Esophagus (tissue), 2 donors: ENCODE results near the gene CLPTM1. TPM values are rescaled to one million over a fixed set of nuclear protein-coding genes. Genes with fewer than 3 reads are reported as not detected.

Experiments used
- H3K27ac ChIP-seq, 2 donors: one replicate each; pipeline ENCODE4 v1.5.1; 2013; ENCODE audit warnings: low read depth in 2 of 2, mild to moderate bottlenecking in 2 of 2, inconsistent platforms in 1 of 2, low read length in 1 of 2, moderate library complexity in 1 of 2
- H3K27me3 ChIP-seq, 2 donors: one replicate each; pipeline ENCODE4 v1.6.1; 2013; ENCODE audit warnings: low read length in 2 of 2, control low read depth in 1 of 2, mild to moderate bottlenecking in 1 of 2; ENCODE audit not compliant: insufficient read depth in 2 of 2, control insufficient read depth in 1 of 2
- H3K36me3 ChIP-seq, 2 donors: one replicate each; pipeline ENCODE4 v1.6.1; 2013; ENCODE audit warnings: low read length in 1 of 2; ENCODE audit not compliant: control insufficient read depth in 2 of 2, insufficient read depth in 2 of 2
- H3K4me1 ChIP-seq, 2 donors: one replicate each; pipeline ENCODE4 v1.6.1; 2013; ENCODE audit warnings: low read length in 1 of 2; ENCODE audit not compliant: control insufficient read depth in 2 of 2, insufficient read depth in 2 of 2
- H3K4me3 ChIP-seq, 2 donors: one replicate each; pipeline ENCODE4 v1.5.1; 2013; ENCODE audit warnings: low read length in 2 of 2, mild to moderate bottlenecking in 2 of 2, low read depth in 1 of 2, moderate library complexity in 1 of 2
- H3K9me3 ChIP-seq, 2 donors: one replicate each; pipeline ENCODE4 v1.6.1; 2013; ENCODE audit warnings: mild to moderate bottlenecking in 2 of 2, low read depth in 1 of 2, low read length in 1 of 2, moderate library complexity in 1 of 2; ENCODE audit not compliant: control insufficient read depth in 2 of 2, insufficient read depth in 1 of 2
- WGBS, 2 donors: extraction: QIAGEN DNeasy Blood & Tissue Kit; methylation state at CpG; one replicate each; pipeline ENCODE4 v1.1.7; 2013; 5-methylcytosine and 5-hydroxymethylcytosine counted together
- polyA plus RNA-seq, 2 donors: library from polyadenylated mRNA; stranded (reverse); fragments of 200-250 nt; gene quantifications; one replicate each; pipeline ENCODE4 v1.2.3, GENCODE V29; 2013
- donor health status: healthy with polysubstance abuse.
- donor health status: Bipolar disorder and iron deficiency.

The CLPTM1 gene
- polyA plus RNA-seq, 2 donors: 56.0 to 61.9 TPM

DNA sequence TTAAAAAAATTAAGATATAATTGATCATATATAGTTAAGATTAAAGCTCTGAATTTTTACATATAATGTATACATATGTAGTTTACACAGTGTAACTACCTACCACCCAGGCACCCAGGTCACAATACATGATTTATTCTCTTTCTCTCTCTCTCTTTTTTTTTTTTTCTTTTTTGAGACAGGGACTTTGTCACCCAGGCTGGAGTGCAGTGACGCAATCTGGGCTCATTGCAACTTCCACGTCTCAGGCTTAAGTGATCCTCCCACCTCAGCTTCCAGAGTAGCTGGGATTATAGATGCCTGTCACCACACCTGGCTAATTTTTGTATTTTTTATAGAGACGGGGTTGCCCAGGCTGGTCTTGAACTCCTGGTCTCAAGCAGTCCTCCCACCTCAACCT, 64.9 kb downstream of the CLPTM1 start:
- Histone ChIP-seq H3K4me3 (no peak overlapping the region), H3K9me3 (no peaks in the 10 kb centered on the region), H3K36me3 (peaks cover 0 to 3% of the 10 kb centered on the region in 2 donors), H3K27ac (no peak overlapping the region), H3K4me1 (no peaks in the 10 kb centered on the region), H3K27me3 (no peaks in the 10 kb centered on the region)
- 86 to 87% methylated on average over 3 of the region's 3 CpGs for WGBS, 2 donors

DNA sequence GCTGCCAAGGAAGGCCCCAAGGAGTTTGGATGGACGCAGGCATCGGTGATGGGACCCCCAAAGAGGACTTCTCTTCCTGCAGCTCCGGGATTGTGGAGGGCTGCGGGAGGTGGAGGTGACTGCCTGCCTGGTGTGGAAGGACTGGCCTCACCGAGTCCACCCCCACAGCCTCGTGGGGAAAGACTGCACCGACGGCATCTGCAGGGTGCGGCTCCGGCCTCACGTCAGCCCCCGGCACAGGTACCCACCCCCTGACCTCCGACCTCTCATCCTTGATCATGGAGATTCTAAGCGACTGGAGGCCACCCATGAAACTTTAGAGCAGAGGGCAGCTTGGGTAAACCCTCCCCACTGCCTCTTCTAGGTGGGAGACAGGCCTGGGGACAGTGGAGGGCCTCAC, 66.8 kb downstream of the CLPTM1 start:
- WGBS, 2 donors: 86 to 87% methylated on average over 14 of the region's 14 CpGs

DNA sequence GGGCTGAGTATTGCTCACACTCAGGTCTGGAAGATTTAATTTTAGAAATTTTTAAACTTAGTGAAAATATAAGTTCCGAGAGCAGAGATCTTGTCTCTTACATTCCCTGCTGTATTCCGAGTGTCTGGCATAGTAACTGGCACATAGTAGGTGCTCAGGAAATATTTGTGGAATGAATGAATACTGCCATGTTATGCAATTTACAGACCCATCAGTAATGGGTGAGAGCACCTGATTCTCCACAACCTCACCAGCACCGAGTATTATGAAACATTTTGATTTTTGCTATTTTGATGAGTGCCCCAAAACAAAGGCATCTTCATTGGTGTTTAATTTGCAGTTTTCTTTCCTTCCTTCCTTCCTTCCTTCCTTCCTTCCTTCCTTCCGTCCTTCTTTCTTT, 67.9 kb downstream of the CLPTM1 start:
- Histone ChIP-seq H3K9me3 (no peaks in the 10 kb centered on the region), H3K4me3 (no peak overlapping the region), H3K27ac (no peak overlapping the region), H3K36me3 (peaks cover 0 to 8% of the 10 kb centered on the region in 2 donors), H3K27me3 (no peaks in the 10 kb centered on the region), H3K4me1 (no peaks in the 10 kb centered on the region)
- WGBS, 2 donors: 90 to 93% methylated on average over 4 of the region's 4 CpGs

More for the DNA sequence above, 66.8 kb downstream of the CLPTM1 start:
- no peaks in the 10 kb centered on the region for H3K9me3 ChIP-seq
- H3K27ac ChIP-seq: no peak overlapping the region
- no peaks in the 10 kb centered on the region for H3K27me3 ChIP-seq
- H3K4me1 ChIP-seq: no peaks in the 10 kb centered on the region
- H3K36me3 ChIP-seq: peaks cover 0 to 8% of the 10 kb centered on the region in 2 donors
- H3K4me3 ChIP-seq: no peak overlapping the region

DNA sequence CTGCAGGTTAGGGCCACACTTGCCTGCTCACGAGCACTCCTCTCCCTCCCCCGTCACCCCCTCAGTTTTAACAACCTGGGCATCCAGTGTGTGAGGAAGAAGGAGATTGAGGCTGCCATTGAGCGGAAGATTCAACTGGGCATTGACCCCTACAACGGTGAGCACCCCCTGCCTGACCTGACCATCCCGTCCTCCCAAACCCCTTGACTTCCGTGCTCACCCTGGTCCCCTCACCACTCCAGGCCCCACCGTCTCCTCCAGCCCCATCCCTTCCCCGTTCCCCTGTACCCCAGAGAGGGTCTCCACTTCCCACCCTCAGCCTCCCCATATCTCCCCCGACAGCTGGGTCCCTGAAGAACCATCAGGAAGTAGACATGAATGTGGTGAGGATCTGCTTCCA, 70.1 kb downstream of the CLPTM1 start:
- no peaks in the 10 kb centered on the region for H3K27me3 ChIP-seq
- H3K4me1 ChIP-seq: no peaks in the 10 kb centered on the region
- no peak overlapping the region for H3K4me3 ChIP-seq
- H3K27ac ChIP-seq: no peak overlapping the region
- H3K9me3 ChIP-seq: no peaks in the 10 kb centered on the region
- peaks cover 0 to 10% of the 10 kb centered on the region in 2 donors for H3K36me3 ChIP-seq
- WGBS, 2 donors: 95% methylated on average over 8 to 9 of the region's 9 CpGs

DNA sequence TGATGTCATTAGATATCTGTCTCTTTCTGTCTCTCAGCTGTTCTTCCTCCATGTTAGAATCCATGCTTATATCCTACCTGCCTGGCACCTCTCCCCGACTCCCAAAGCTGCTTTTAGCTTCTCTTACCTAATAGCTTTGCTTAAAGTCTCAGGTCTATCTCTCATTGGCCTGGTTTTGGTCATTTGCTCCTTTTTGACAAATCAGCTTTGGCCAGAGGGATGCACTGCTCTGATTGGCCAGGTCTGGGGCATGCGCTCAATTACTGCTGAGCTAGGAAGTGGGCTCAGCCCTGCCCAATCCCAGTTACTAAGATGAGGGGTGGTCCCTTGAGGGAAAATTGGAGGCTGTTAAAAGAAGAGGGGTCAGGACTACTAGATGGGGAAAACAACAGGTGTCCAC, 72.2 kb downstream of the CLPTM1 start:
- H3K9me3 ChIP-seq: no peaks in the 10 kb centered on the region
- H3K4me1 ChIP-seq: no peaks in the 10 kb centered on the region
- no peak overlapping the region for H3K27ac ChIP-seq
- peaks cover 3 to 8% of the 10 kb centered on the region in 2 donors for H3K36me3 ChIP-seq
- 96% methylated on average over 2 of the region's 2 CpGs for WGBS, 2 donors
- H3K4me3 ChIP-seq: no peak overlapping the region
- H3K27me3 ChIP-seq: no peaks in the 10 kb centered on the region

DNA sequence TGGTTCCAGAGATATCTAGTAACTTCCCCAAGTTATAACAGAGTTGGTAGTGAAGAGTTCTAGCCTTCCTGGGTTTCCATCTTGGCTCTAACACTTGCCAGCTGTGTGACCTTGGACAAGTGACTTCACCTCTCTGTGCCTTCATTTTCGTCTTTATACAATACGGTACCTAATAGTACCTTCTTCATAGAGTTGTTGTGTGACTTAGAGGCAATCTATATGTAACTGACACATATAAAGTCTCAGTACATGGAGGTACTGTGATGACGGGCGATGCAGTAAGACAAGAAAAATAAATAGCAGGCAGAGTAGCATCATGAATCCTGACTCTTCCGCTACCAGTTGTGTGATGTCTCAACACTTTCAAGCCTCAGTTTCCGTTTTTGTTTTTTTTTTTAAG, 75.6 kb downstream of the CLPTM1 start:
- 94 to 95% methylated on average over 6 of the region's 6 CpGs for WGBS, 2 donors
- no peaks in the 10 kb centered on the region for H3K4me1 ChIP-seq
- H3K36me3 ChIP-seq: peaks cover 3 to 6% of the 10 kb centered on the region in 2 donors
- H3K4me3 ChIP-seq: no peak overlapping the region
- no peaks in the 10 kb centered on the region for H3K27me3 ChIP-seq
- H3K9me3 ChIP-seq: no peaks in the 10 kb centered on the region
- H3K27ac ChIP-seq: no peak overlapping the region

DNA sequence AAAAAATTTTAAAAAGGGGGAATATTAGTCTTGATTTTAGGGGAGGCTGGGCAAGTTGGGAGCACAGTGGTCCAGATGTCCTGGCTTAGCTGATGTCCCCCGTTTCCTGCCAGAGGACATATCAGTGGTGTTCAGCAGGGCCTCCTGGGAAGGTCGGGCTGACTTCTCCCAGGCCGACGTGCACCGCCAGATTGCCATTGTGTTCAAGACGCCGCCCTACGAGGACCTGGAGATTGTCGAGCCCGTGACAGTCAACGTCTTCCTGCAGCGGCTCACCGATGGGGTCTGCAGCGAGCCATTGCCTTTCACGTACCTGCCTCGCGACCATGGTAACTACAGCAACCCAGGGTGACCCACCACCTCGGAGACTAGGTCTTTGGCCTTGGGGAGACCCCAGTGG, 77.2 kb downstream of the CLPTM1 start:
- 88 to 90% methylated on average over 18 of the region's 18 CpGs for WGBS, 2 donors

DNA sequence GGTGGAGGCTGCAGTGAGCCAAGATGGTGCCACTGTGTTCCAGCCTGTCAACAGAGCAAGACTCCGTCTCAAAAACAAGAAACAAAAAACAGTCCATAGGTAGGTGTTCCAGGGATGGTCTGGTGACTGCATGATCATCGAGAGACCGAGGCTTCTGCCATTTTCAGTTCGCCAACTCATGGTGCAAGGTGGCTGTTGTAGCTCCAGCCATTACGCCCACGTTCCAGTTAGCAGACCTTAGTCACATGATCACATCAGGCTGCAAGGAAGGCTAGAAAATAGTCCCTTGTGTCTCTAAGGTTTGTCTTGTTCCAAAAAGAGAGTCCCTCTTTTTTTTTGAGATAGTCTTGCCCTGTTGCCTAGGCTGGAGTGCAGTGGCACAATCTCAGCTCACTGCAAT, 80.6 kb downstream of the CLPTM1 start:
- no peaks in the 10 kb centered on the region for H3K27me3 ChIP-seq
- no peaks in the 10 kb centered on the region for H3K9me3 ChIP-seq
- H3K36me3 ChIP-seq: peaks cover 4 to 8% of the 10 kb centered on the region in 2 donors
- H3K27ac ChIP-seq: no peak overlapping the region
- 96 to 97% methylated on average over 6 of the region's 6 CpGs for WGBS, 2 donors
- peaks cover 9 to 13% of the 10 kb centered on the region in 2 donors for H3K4me1 ChIP-seq
- no peak overlapping the region for H3K4me3 ChIP-seq

More for the DNA sequence above, 77.2 kb downstream of the CLPTM1 start:
- Histone ChIP-seq H3K27me3 (no peaks in the 10 kb centered on the region), H3K4me1 (no peaks in the 10 kb centered on the region), H3K4me3 (no peak overlapping the region), H3K27ac (no peak overlapping the region), H3K36me3 (peaks cover 3 to 6% of the 10 kb centered on the region in 2 donors), H3K9me3 (no peaks in the 10 kb centered on the region)

DNA sequence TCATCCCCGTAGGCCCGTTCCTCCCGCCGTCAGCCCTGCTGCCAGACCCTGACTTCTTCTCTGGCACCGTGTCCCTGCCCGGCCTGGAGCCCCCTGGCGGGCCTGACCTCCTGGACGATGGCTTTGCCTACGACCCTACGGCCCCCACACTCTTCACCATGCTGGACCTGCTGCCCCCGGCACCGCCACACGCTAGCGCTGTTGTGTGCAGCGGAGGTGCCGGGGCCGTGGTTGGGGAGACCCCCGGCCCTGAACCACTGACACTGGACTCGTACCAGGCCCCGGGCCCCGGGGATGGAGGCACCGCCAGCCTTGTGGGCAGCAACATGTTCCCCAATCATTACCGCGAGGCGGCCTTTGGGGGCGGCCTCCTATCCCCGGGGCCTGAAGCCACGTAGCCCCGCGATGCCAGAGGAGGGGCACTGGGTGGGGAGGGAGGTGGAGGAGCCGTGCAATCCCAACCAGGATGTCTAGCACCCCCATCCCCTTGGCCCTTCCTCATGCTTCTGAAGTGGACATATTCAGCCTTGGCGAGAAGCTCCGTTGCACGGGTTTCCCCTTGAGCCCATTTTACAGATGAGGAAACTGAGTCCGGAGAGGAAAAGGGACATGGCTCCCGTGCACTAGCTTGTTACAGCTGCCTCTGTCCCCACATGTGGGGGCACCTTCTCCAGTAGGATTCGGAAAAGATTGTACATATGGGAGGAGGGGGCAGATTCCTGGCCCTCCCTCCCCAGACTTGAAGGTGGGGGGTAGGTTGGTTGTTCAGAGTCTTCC, 82.4 kb downstream of the CLPTM1 start:
- 92 to 93% methylated on average over 37 of the region's 37 CpGs for WGBS, 2 donors
- Histone ChIP-seq H3K27me3 (no peaks in the 10 kb centered on the region), H3K36me3 (peaks cover 3 to 15% of the 10 kb centered on the region in 2 donors), H3K4me3 (no peak overlapping the region), H3K4me1 (peaks cover 9 to 13% of the 10 kb centered on the region in 2 donors), H3K27ac (no peak overlapping the region), H3K9me3 (no peaks in the 10 kb centered on the region)
